IPS-18c (cell line): ENCODE measurements around the gene WDR53.
"Not testable (repeated sequence)": the region's sequence is repeated elsewhere in the genome, so short reads cannot be mapped to it uniquely, and the experiment has no call there.

Experiments used
- H3K4me3 ChIP-seq: 2 replicates; pipeline ENCODE4 v1.7.0; 2013; ENCODE audit warnings: low read depth, mild to moderate bottlenecking, low read length, moderate library complexity; ENCODE audit not compliant: insufficient read depth
- H3K9me3 ChIP-seq: one replicate; pipeline ENCODE4 v1.6.1; 2013; ENCODE audit warnings: mild to moderate bottlenecking, low read length, moderate library complexity; ENCODE audit not compliant: control insufficient read depth, insufficient read depth

Gene WDR53

GRCh38 chr3:196531418-196531817 is 36.9 kb downstream of the WDR53 start:
- H3K9me3 ChIP-seq: no peaks in the 10 kb centered on the region
- H3K4me3 ChIP-seq: no peak overlapping the region

- Histone ChIP-seq H3K4me3 (peak overlapping the region; percentile 52), H3K9me3 (no peaks in the 10 kb centered on the region)
Measured at GRCh38 chr3:196528639-196529233, 39.6 kb downstream of the WDR53 start.

GRCh38 chr3:196525141-196525540 is 43.2 kb downstream of the WDR53 start:
- Histone ChIP-seq H3K9me3 (peaks cover 3% of the 10 kb centered on the region), H3K4me3 (no peak overlapping the region)

GRCh38 chr3:196524527-196524926 is 43.8 kb downstream of the WDR53 start:
- Histone ChIP-seq H3K4me3 (no peak overlapping the region), H3K9me3 (peaks cover 6% of the 10 kb centered on the region)

GRCh38 chr3:196523841-196524240 is 44.5 kb downstream of the WDR53 start:
- H3K9me3 ChIP-seq: peaks cover 11% of the 10 kb centered on the region
- H3K4me3 ChIP-seq: no peak overlapping the region

- not testable (repeated sequence) for H3K4me3 ChIP-seq
- peaks cover 16% of the 10 kb centered on the region for H3K9me3 ChIP-seq
Measured at GRCh38 chr3:196521291-196521690, 47.1 kb downstream of the WDR53 start.

- no peak overlapping the region for H3K4me3 ChIP-seq
Measured at GRCh38 chr3:196519718-196520082, 48.7 kb downstream of the WDR53 start.

GRCh38 chr3:196518966-196519717 is 49.2 kb downstream of the WDR53 start:
- H3K4me3 ChIP-seq: no peak overlapping the region
- peaks cover 16% of the 10 kb centered on the region for H3K9me3 ChIP-seq

More at GRCh38 chr3:196519718-196520082, 48.7 kb downstream of the WDR53 start:
- peaks cover 16% of the 10 kb centered on the region for H3K9me3 ChIP-seq

- H3K4me3 ChIP-seq: no peak overlapping the region; the same call in 1 of the 2 replicates
Measured at GRCh38 chr3:196517919-196518318, 50.4 kb downstream of the WDR53 start.

GRCh38 chr3:196517162-196517800 is 51.1 kb downstream of the WDR53 start:
- Histone ChIP-seq H3K4me3 (no peak overlapping the region), H3K9me3 (peaks cover 16% of the 10 kb centered on the region)

More at GRCh38 chr3:196517919-196518318, 50.4 kb downstream of the WDR53 start:
- peaks cover 16% of the 10 kb centered on the region for H3K9me3 ChIP-seq

GRCh38 chr3:196514913-196515621 is 53.3 kb downstream of the WDR53 start, which contains the start of gene SMCO1:
Gene SMCO1, minus strand, starts transcription at chr3:196515346. Its CDS starts 137 bp downstream, at chr3:196515209.
- H3K4me3 ChIP-seq: no peak within 1 kb of the TSS
- H3K9me3 ChIP-seq: peaks cover 13% of the 10 kb centered on the region

GRCh38 chr3:196514350-196514716 is 54.0 kb downstream of the WDR53 start:
- peaks cover 8% of the 10 kb centered on the region for H3K9me3 ChIP-seq

GRCh38 chr3:196513697-196514349 is 54.5 kb downstream of the WDR53 start:
- peaks cover 5% of the 10 kb centered on the region for H3K9me3 ChIP-seq

More at GRCh38 chr3:196514350-196514716, 54.0 kb downstream of the WDR53 start:
- H3K4me3 ChIP-seq: no peak overlapping the region

GRCh38 chr3:196511646-196512425 is 56.5 kb downstream of the WDR53 start:
- not testable (repeated sequence) for H3K9me3 ChIP-seq, H3K4me3 ChIP-seq

More at GRCh38 chr3:196513697-196514349, 54.5 kb downstream of the WDR53 start:
- no peak overlapping the region for H3K4me3 ChIP-seq

GRCh38 chr3:196511108-196511507 is 57.2 kb downstream of the WDR53 start:
- not testable (repeated sequence) for H3K4me3 ChIP-seq, H3K9me3 ChIP-seq

GRCh38 chr3:196506687-196507086 is 61.7 kb downstream of the WDR53 start:
- peaks cover 2% of the 10 kb centered on the region for H3K9me3 ChIP-seq
- no peak overlapping the region for H3K4me3 ChIP-seq
